Brain pericyte (primary cell): Measurements from ENCODE around the gene DGKZ.
"Not testable (repeated sequence)": the region's sequence is repeated elsewhere in the genome, so short reads cannot be mapped to it uniquely, and the experiment has no call there.

Source experiments
- DNase-seq: peaks from one replicate; pipeline ENCODE4 v3.0.0-alpha.2; 2012; ENCODE audit warnings: low read depth, low spot score

The DGKZ gene

GRCh38 chr11:46346886-46347636 lies at the start of gene DGKZ:
DGKZ (plus strand) TSS chr11:46347463; CDS start chr11:46347660, 197 bp downstream.
- DNase-seq = no peak

GRCh38 chr11:46298699-46299433 lies 48.4 kb upstream of the DGKZ start:
- no peak for DNase-seq

- DNase-seq = no peak
Measured at GRCh38 chr11:46299451-46299961, 47.8 kb upstream of the DGKZ start.

- no peak for DNase-seq
Measured at GRCh38 chr11:46300270-46300669, 47.0 kb upstream of the DGKZ start.

GRCh38 chr11:46302866-46303265 lies 44.4 kb upstream of the DGKZ start:
- no peak for DNase-seq

- DNase-seq = not testable (repeated sequence)
Measured at GRCh38 chr11:46304036-46304435, 43.2 kb upstream of the DGKZ start.

- DNase-seq = no peak
Measured at GRCh38 chr11:46304605-46305179, 42.6 kb upstream of the DGKZ start.

GRCh38 chr11:46305295-46305694 lies 42.0 kb upstream of the DGKZ start:
- DNase-seq = no peak

GRCh38 chr11:46306296-46306853 lies 40.9 kb upstream of the DGKZ start:
- no peak for DNase-seq

- no peak for DNase-seq
Measured at GRCh38 chr11:46307369-46307768, 39.9 kb upstream of the DGKZ start.

- no peak for DNase-seq
Measured at GRCh38 chr11:46307785-46308341, 39.4 kb upstream of the DGKZ start.

- DNase-seq = no peak
Measured at GRCh38 chr11:46308631-46309419, 38.4 kb upstream of the DGKZ start.

- DNase-seq = no peak
Measured at GRCh38 chr11:46309814-46310259, 37.4 kb upstream of the DGKZ start.

GRCh38 chr11:46315033-46315738 lies 32.1 kb upstream of the DGKZ start:
- DNase-seq = no peak

- no peak for DNase-seq
Measured at GRCh38 chr11:46315783-46316563, 31.3 kb upstream of the DGKZ start.

GRCh38 chr11:46319074-46319453 lies 28.2 kb upstream of the DGKZ start:
- no peak for DNase-seq

GRCh38 chr11:46321757-46322156 lies 25.5 kb upstream of the DGKZ start:
- no peak for DNase-seq

- no peak for DNase-seq
Measured at GRCh38 chr11:46322759-46323158, 24.5 kb upstream of the DGKZ start.

GRCh38 chr11:46326813-46327416 lies 20.3 kb upstream of the DGKZ start:
- no peak for DNase-seq
